ENCODE results near the gene RSRC1. TPM values are rescaled to one million over a fixed set of nuclear protein-coding genes. Genes with fewer than 3 reads are reported as not detected.

Gene RSRC1
- total RNA-seq, 1 donor from 2014 or later, result 39.9 TPM

- Mint-ChIP-seq H3K27ac (no peak overlapping the region), H3K4me3 (no peak overlapping the region), H3K4me1 (peaks cover 4% of the 10 kb centered on the region), H3K36me3 (ENCODE audit: low read depth) (peaks cover 21% of the 10 kb centered on the region), H3K9me3 (peaks cover 2% of the 10 kb centered on the region), H3K27me3 (no peaks in the 10 kb centered on the region)
- intact Hi-C loops (cut with micrococcal nuclease), result no loop called here
- ATAC-seq (ENCODE audit: low read depth) (no peak), DNase-seq (no peak)
- TF ChIP-seq CTCF (IDR thresholded peaks at IDR 0.05), result no peak
- CTCF ChIA-PET, result no interaction called here
- POLR2A ChIA-PET, result no interaction called here
These were observed 251.0 kb downstream of the RSRC1 start for GRCh38 chr3:158360756-158361448.

- Mint-ChIP-seq H3K4me1 (no peaks in the 10 kb centered on the region), H3K4me3 (no peak overlapping the region), H3K36me3 (ENCODE audit: low read depth) (peaks cover 9% of the 10 kb centered on the region), H3K27me3 (no peaks in the 10 kb centered on the region), H3K9me3 (peaks cover 14% of the 10 kb centered on the region), H3K27ac (no peak overlapping the region)
- intact Hi-C loops (cut with micrococcal nuclease), result no loop called here
- no peak for ATAC-seq (ENCODE audit: low read depth)
- CTCF ChIA-PET, result no interaction called here
- POLR2A ChIA-PET, result no interaction called here
- DNase-seq, result no peak
- no peak for TF ChIP-seq CTCF (IDR thresholded peaks at IDR 0.05)
These were observed 258.4 kb downstream of the RSRC1 start for GRCh38 chr3:158368271-158368670.

GRCh38 chr3:158369279-158369678, 259.4 kb downstream of the RSRC1 start:
- DNase-seq (no peak), ATAC-seq (ENCODE audit: low read depth) (no peak)
- no peak for TF ChIP-seq CTCF (IDR thresholded peaks at IDR 0.05)
- Mint-ChIP-seq H3K4me3 (no peak overlapping the region), H3K27ac (no peak overlapping the region), H3K36me3 (ENCODE audit: low read depth) (peaks cover 9% of the 10 kb centered on the region), H3K4me1 (no peaks in the 10 kb centered on the region), H3K27me3 (no peaks in the 10 kb centered on the region), H3K9me3 (peaks cover 14% of the 10 kb centered on the region)
- ChIA-PET CTCF (no interaction called here), POLR2A (no interaction called here)
- intact Hi-C loops (cut with micrococcal nuclease), result no loop called here

- no peaks in the 10 kb centered on the region for H3K9me3 Mint-ChIP-seq
- CTCF ChIA-PET, result no interaction called here
These were observed 269.6 kb downstream of the RSRC1 start for GRCh38 chr3:158379517-158379916.

More at GRCh38 chr3:158379517-158379916, 269.6 kb downstream of the RSRC1 start:
- intact Hi-C loops (cut with micrococcal nuclease), result no loop called here
- DNase-seq (no peak), ATAC-seq (ENCODE audit: low read depth) (no peak)
- Mint-ChIP-seq H3K27ac (no peak overlapping the region), H3K4me3 (no peak overlapping the region), H3K4me1 (no peaks in the 10 kb centered on the region), H3K27me3 (no peaks in the 10 kb centered on the region), H3K36me3 (ENCODE audit: low read depth) (peaks cover 10% of the 10 kb centered on the region)
- POLR2A ChIA-PET, result interaction anchor here (0.6 kb wide), 1 partner anchor 1236 kb away, joined by 3 read pairs; no protein-coding TSS in a partner anchor
- no peak for TF ChIP-seq CTCF (IDR thresholded peaks at IDR 0.05)

Measured in activated B cell treated with CpG ODN at 0.5 μM for 24 hours (primary cell).